ENCODE measurements around the gene GJC2. TPM values are rescaled to one million over a fixed set of nuclear protein-coding genes. Genes with fewer than 3 reads are reported as not detected.
A peak's percentile ranks its signal among the peaks of the same experiment; 100 is the strongest.

The GJC2 gene
- total RNA-seq, 1 donor from 2014 or later = 0.65 TPM

DNA sequence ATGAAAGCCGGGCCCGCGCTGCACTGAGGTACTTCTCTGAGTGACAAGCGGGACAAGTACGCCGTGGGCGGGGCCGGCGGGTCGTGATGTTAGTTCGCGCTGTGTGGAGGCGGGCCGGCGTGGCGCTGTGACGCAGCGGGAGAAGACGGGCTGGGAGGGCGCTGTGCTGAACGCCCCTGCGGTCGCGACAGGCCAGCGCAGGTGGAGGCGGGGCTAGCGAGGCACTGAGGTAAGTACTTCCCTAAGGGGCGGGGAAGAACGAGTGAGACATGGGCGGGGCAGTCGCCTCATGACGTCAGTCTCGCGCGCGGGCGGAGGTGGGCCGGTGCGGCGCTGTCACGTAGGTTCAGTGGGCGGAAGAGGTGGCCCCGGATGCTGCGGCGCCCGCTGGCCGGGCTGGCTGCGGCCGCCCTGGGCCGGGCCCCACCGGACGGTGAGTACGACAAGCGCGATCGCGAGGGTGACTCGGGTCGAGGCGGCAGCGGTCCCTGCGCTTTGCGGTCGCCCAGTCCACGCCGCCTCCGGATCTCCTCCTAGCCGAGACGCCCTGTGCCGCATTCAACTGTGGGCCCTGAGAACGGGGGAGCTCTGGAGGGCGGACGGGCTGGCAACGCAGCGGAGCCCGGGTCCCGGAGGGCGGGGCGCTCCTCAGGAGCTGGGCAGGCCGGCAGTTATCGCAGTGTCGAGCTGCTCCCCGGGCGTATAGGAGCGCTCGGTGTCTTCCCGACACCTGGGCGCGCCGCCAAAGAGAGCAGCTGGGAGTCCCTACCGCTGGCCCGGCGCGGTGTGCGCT is 9.6 kb upstream of the GJC2 start, which contains the start of gene GUK1:
Gene GUK1, plus strand, starts transcription at position 349 of the 793 bp plus-strand sequence. Its CDS starts 24 bp downstream, at position 373.
- Mint-ChIP-seq H3K27me3 (ENCODE audit: low read depth) (peaks cover 44% of the 10 kb centered on the region), H3K27ac (ENCODE audit: unreplicated experiment) (peak within 1 kb of the TSS; percentile 81), H3K4me3 (peak within 1 kb of the TSS; percentile 93), H3K36me3 (ENCODE audit: low read depth) (no peaks in the 10 kb centered on the region), H3K9me3 (no peaks in the 10 kb centered on the region), H3K4me1 (peaks cover 17% of the 10 kb centered on the region)
- TF ChIP-seq, protein P1, sequence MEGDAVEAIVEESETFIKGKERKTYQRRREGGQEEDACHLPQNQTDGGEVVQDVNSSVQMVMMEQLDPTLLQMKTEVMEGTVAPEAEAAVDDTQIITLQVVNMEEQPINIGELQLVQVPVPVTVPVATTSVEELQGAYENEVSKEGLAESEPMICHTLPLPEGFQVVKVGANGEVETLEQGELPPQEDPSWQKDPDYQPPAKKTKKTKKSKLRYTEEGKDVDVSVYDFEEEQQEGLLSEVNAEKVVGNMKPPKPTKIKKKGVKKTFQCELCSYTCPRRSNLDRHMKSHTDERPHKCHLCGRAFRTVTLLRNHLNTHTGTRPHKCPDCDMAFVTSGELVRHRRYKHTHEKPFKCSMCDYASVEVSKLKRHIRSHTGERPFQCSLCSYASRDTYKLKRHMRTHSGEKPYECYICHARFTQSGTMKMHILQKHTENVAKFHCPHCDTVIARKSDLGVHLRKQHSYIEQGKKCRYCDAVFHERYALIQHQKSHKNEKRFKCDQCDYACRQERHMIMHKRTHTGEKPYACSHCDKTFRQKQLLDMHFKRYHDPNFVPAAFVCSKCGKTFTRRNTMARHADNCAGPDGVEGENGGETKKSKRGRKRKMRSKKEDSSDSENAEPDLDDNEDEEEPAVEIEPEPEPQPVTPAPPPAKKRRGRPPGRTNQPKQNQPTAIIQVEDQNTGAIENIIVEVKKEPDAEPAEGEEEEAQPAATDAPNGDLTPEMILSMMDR (conservative IDR thresholded peaks at IDR 0.05) = peak; percentile 45
- DNase-seq (ENCODE audit: low read depth, low spot score) = peak; percentile 98

GRCh38 chr1:228140724-228141225 is 9.0 kb upstream of the GJC2 start:
- peaks cover 17% of the 10 kb centered on the region for H3K4me1 Mint-ChIP-seq
- no peak for DNase-seq (ENCODE audit: low read depth, low spot score)
- no peaks in the 10 kb centered on the region for H3K9me3 Mint-ChIP-seq
- no peaks in the 10 kb centered on the region for H3K36me3 Mint-ChIP-seq (ENCODE audit: low read depth)
- peak overlapping the region; percentile 81 for H3K27ac Mint-ChIP-seq (ENCODE audit: unreplicated experiment)
- peak overlapping the region; percentile 93 for H3K4me3 Mint-ChIP-seq
- peaks cover 37% of the 10 kb centered on the region for H3K27me3 Mint-ChIP-seq (ENCODE audit: low read depth)
- TF ChIP-seq, protein P1 (conservative IDR thresholded peaks at IDR 0.05) = no peak

DNA sequence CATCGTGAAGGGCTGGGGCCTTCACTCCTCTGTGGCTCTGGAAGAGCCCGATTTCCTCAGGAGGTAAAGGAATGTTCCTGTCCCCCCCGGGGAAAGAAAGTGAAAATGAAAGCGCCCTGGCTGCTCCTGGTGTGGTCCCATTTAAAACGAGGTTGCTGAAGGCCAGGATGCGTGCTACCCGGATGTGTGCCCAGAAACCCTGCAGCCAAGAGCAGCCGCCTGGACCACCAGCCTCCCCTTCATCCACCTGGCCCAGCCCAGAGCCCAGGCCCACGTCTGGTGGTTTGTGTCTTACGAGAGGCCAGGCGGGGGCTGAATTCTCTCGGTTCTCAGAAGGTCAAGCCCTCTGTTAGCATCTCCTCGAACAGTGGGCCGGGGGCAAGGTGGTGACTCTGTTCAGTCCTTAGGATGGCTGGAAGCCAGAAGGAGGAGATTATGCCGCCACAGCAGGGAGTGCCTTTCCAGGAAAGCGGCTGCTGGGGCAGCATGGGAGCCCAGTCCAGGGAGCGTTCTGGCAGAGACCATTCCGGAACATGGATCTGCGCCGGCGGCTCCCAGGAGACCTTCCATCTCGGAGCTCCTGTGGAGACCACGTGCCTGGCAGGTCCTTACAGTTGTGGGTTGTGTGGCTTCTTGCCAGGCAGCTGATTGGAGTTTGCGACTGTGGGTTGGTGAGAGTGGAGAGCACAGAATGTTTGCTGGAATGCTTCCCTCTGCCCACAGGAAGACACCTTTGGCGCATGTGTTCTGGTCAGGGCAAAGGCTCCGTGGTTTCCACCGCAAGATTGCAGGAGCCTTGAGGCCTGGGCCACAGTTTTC is 8.3 kb upstream of the GJC2 start:
- Mint-ChIP-seq H3K4me3 (peak overlapping the region; percentile 93), H3K27me3 (ENCODE audit: low read depth) (peaks cover 31% of the 10 kb centered on the region), H3K36me3 (ENCODE audit: low read depth) (no peaks in the 10 kb centered on the region), H3K9me3 (no peaks in the 10 kb centered on the region), H3K27ac (ENCODE audit: unreplicated experiment) (peak overlapping the region; percentile 81), H3K4me1 (peaks cover 17% of the 10 kb centered on the region)
- TF ChIP-seq, protein P1 (conservative IDR thresholded peaks at IDR 0.05) = no peak
- DNase-seq (ENCODE audit: low read depth, low spot score) = no peak

GRCh38 chr1:228142155-228142691 is 7.5 kb upstream of the GJC2 start:
- DNase-seq (ENCODE audit: low read depth, low spot score) = no peak
- Mint-ChIP-seq H3K27ac (ENCODE audit: unreplicated experiment) (no peak overlapping the region), H3K4me3 (peak overlapping the region; percentile 49)

DNA sequence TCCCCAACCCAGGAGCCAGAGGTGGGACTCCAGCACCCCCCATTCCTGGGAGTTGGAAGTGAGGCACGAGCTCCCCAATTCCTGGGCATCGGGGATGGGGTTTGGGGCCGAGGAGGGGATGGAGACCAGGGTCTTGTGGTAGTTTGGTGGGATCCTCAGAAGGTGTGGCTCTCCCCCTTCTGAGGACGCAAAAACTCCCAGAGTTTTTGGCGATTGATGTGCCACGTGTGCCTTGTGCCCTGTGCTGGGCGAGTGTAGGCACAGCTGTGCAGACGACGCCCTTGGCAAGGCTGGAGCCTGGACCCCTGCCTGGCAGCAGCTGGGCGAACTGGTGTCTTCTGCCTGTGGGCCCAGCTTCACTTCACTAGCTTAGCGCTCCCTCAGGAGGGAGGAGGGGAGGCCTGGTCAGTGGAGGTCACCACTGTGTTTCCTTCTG is 7.0 kb upstream of the GJC2 start:
- H3K36me3 Mint-ChIP-seq (ENCODE audit: low read depth) = no peaks in the 10 kb centered on the region
- no peak overlapping the region for H3K27ac Mint-ChIP-seq (ENCODE audit: unreplicated experiment)
- H3K4me3 Mint-ChIP-seq = peak overlapping the region; percentile 49
- TF ChIP-seq, protein P1 (conservative IDR thresholded peaks at IDR 0.05) = no peak
- H3K27me3 Mint-ChIP-seq (ENCODE audit: low read depth) = peaks cover 18% of the 10 kb centered on the region
- peaks cover 17% of the 10 kb centered on the region for H3K4me1 Mint-ChIP-seq
- no peak for DNase-seq (ENCODE audit: low read depth, low spot score)
- no peaks in the 10 kb centered on the region for H3K9me3 Mint-ChIP-seq

More at GRCh38 chr1:228142155-228142691, 7.5 kb upstream of the GJC2 start:
- Mint-ChIP-seq H3K27me3 (ENCODE audit: low read depth) (peaks cover 23% of the 10 kb centered on the region), H3K9me3 (no peaks in the 10 kb centered on the region), H3K36me3 (ENCODE audit: low read depth) (no peaks in the 10 kb centered on the region), H3K4me1 (peaks cover 17% of the 10 kb centered on the region)
- TF ChIP-seq, protein P1 (conservative IDR thresholded peaks at IDR 0.05) = no peak

Data from neural crest cell (in vitro differentiated cells).